ENCODE measurements around the gene P2RX3.

- TF ChIP-seq REST (IDR thresholded peaks at IDR 0.05; ENCODE audit: unreplicated experiment) (no peak), CTCF (conservative IDR thresholded peaks at IDR 0.05; ENCODE audit: low read depth in 2 of 2) (no peak), EZH2 (IDR thresholded peaks at IDR 0.05; ENCODE audit: low read depth, unreplicated experiment) (no peak), POLR2AphosphoS5 (IDR thresholded peaks at IDR 0.05; ENCODE audit: low read depth) (no peak), CREB1 (CRISPR knock-in tag; IDR thresholded peaks at IDR 0.05; ENCODE audit: low read depth) (no peak), ETS1 (IDR thresholded peaks at IDR 0.05) (no peak)
Measured at GRCh38 chr11:57405271-57405860, 67.2 kb downstream of the P2RX3 start.
